GM12878 (cell line): ENCODE results near the gene GADD45A. TPM values are rescaled to one million over a fixed set of nuclear protein-coding genes. Genes with fewer than 3 reads are reported as not detected.

Experiments
- ATAC-seq: fragments of 200-7000 bp; cut with Tn5 transposase; 3 replicates; pipeline ENCODE4 v1.9.1; 2020; ENCODE audit warnings: mild to moderate bottlenecking, moderate library complexity
- BruUV-seq: library from RNA; stranded (reverse); fragments of 400-500 nt; replicated peaks from 2 replicates; lab custom pipeline; 2021; lab: Mats Ljungman, UMichigan
- CTCF ChIA-PET: fragments of 300-600 bp; sonication (Branson Sonifier 250); formaldehyde crosslinking; extraction: SDS; loops from one replicate; lab custom pipeline; 2021; ENCODE audit warnings: inconsistent platforms; lab: Yijun Ruan, JAX
- POLR2A ChIA-PET: fragments of 350-600 bp; formaldehyde crosslinking; extraction: SDS; loops from one replicate; lab custom pipeline; 2021; ENCODE audit warnings: inconsistent platforms; lab: Charles Lee
- RAD21 ChIA-PET: fragments of 300-600 bp; sonication (Branson Sonifier 250); formaldehyde crosslinking; loops from one replicate; lab custom pipeline; 2023; ENCODE audit warnings: antibody characterized with exemption; ENCODE audit not compliant: unreplicated experiment; lab: Charles Lee
- SMC1A ChIA-PET: fragments of 300-600 bp; sonication (Branson Sonifier 250); formaldehyde crosslinking; loops from one replicate; lab custom pipeline; 2023; ENCODE audit not compliant: unreplicated experiment, uncharacterized antibody; lab: Charles Lee
- DNase-seq: peaks from one replicate; pipeline ENCODE4 v3.0.0-alpha.2; 2011; ENCODE audit warnings: low read depth, low spot score
- FAIRE-seq: peaks from 3 replicates; lab custom pipeline; 2011; peaks lifted over from hg19 to GRCh38; lab: Jason Lieb, UNC
- H2AFZ ChIP-seq: 2 replicates; pipeline ENCODE4 v1.6.0; 2011; ENCODE audit warnings: low read depth, low read length, control low read depth; ENCODE audit not compliant: control insufficient read depth
- H3K27ac ChIP-seq: 2 replicates; pipeline ENCODE4 v1.5.1; 2011; ENCODE audit warnings: control low read depth; ENCODE audit not compliant: control insufficient read depth, insufficient read depth
- H3K27me3 ChIP-seq, 2 experiments: replicated peaks in 1 of 2; 2 replicates each; pipeline versions ENCODE4 v1.6.0 to v1.6.1; 2011; ENCODE audit warnings: low read length in 1 of 2; ENCODE audit not compliant: control insufficient read depth in 2 of 2, insufficient read depth in 2 of 2
- H3K36me3 ChIP-seq, 2 experiments: 2 replicates each; pipeline ENCODE4 v1.5.1; 2011; ENCODE audit warnings: low read length in 1 of 2; ENCODE audit not compliant: control insufficient read depth in 2 of 2, insufficient read depth in 2 of 2
- H3K4me1 ChIP-seq: 2 replicates; pipeline ENCODE4 v1.6.1; 2011; ENCODE audit warnings: mild to moderate bottlenecking, low read length, moderate library complexity, mixed read lengths; ENCODE audit not compliant: control insufficient read depth, insufficient read depth
- H3K4me2 ChIP-seq: 2 replicates; pipeline ENCODE4 v1.6.0; 2011; ENCODE audit warnings: control low read depth; ENCODE audit not compliant: control insufficient read depth, insufficient read depth
- H3K4me3 ChIP-seq: fragments of 200-600 bp; sonication (generic); 2 replicates; pipeline ENCODE4 v1.5.1; 2016
- H3K79me2 ChIP-seq: 2 replicates; pipeline ENCODE4 v1.6.0; 2011; ENCODE audit warnings: low read length; ENCODE audit not compliant: control insufficient read depth, insufficient read depth
- H3K9ac ChIP-seq: 2 replicates; pipeline ENCODE4 v1.8.0; 2011; ENCODE audit warnings: low read length, control low read depth, mixed read lengths; ENCODE audit not compliant: control insufficient read depth, insufficient read depth
- H3K9me3 ChIP-seq: replicated peaks from 3 replicates; pipeline ENCODE4 v1.5.1; 2011; ENCODE audit warnings: mild to moderate bottlenecking, low read length; ENCODE audit not compliant: control insufficient read depth, insufficient read depth
- H4K20me1 ChIP-seq: 2 replicates; pipeline ENCODE4 v1.6.0; 2011; ENCODE audit not compliant: control insufficient read depth, insufficient read depth
- BRCA1 ChIP-seq: IDR thresholded peaks from 2 replicates; pipeline ENCODE4 v1.6.1; 2011; ENCODE audit warnings: low read depth, low read length, improper control_type of control experiment
- IKZF1 ChIP-seq: fragments of 450-650 bp; conservative IDR thresholded peaks from 2 replicates; pipeline ENCODE4 v1.6.1; 2017; ENCODE audit warnings: antibody characterized with exemption, mild to moderate bottlenecking
- KAT2A ChIP-seq: conservative IDR thresholded peaks from 2 replicates; pipeline ENCODE4 v1.6.1; 2011; ENCODE audit warnings: low read depth, low read length; ENCODE audit not compliant: control insufficient read depth
- MXI1 ChIP-seq: fragments of 150-350 bp; IDR thresholded peaks from 2 replicates; pipeline ENCODE4 v1.6.1; 2011; ENCODE audit warnings: low read depth, mild to moderate bottlenecking, inconsistent platforms, low read length, improper control_type of control experiment
- MYB ChIP-seq: fragments of 150-350 bp; IDR thresholded peaks from 2 replicates; pipeline ENCODE4 v1.6.1; 2014; ENCODE audit warnings: mild to moderate bottlenecking, low read depth, low read length, borderline replicate concordance
- YY1 ChIP-seq: IDR thresholded peaks from 2 replicates; pipeline ENCODE4 v1.6.1; 2011; ENCODE audit warnings: low read depth, mild to moderate bottlenecking, low read length
- WGBS: methylation state at CpG from one replicate; pipeline ENCODE4 v1.1.6; 2016; ENCODE audit warnings: low lambda C conversion rate; ENCODE audit not compliant: insufficient replicate concordance, insufficient coverage; ENCODE audit errors: missing lambda C conversion rate; 5-methylcytosine and 5-hydroxymethylcytosine counted together
- in situ Hi-C: fragments of 300-500 bp; cut with MboI; formaldehyde crosslinking; loops from 9 replicates; pipeline ENCODE4 v1.14.3; 2018; ENCODE audit warnings: mixed read lengths
- intact Hi-C: fragments of 100-400 bp; cut with micrococcal nuclease; formaldehyde crosslinking; loops from one replicate; pipeline ENCODE4 v1.14.2; 2022; ENCODE audit not compliant: unreplicated experiment
- polyA plus RNA-seq, 11 experiments: library from polyadenylated mRNA; depleted of rRNA in 4 of 11; unstranded in 6 of 11; stranded (reverse) in 5 of 11; fragments of >200 nt; fragmentation: Nextera tagmentation in 4 of 11; fragmentation: Illumina TruSeq in 1 of 11; extraction: Ambion mirVana in 4 of 11; extraction: Trizol in 1 of 11; gene quantifications; 1 replicate in 1 of 11; 2 replicates in 10 of 11; pipeline versions ENCODE4 v1.2.1 to v1.2.3, GENCODE V29; 2011 to 2016; ENCODE audit warnings: inconsistent platforms in 2 of 11, missing spikeins in 2 of 11, low read depth in 1 of 11
- total RNA-seq, 4 experiments: library from RNA; depleted of rRNA in 3 of 4; stranded (reverse); fragments of >200 nt in 3 of 4; fragmentation: Illumina TruSeq in 1 of 4; extraction: Trizol in 1 of 4; gene quantifications; 2 replicates each; pipeline versions ENCODE4 v1.2.1 to v1.2.3, GENCODE V29; 2013 to 2021

GADD45A gene
- total and polyA plus RNA-seq, 10 of the 15 experiments (the other 5 are each of a cell fraction or from before 2014, with no cell fraction given): 4.7 to 48.9 (median 18.5) TPM

- ChIA-PET POLR2A (interaction anchor here (1.0 to 1.7 kb wide), 2 partner anchors 11 to 21 kb away, joined by 3 read pairs; no protein-coding TSS in a partner anchor), CTCF (no interaction called here), SMC1A (interaction anchor here (2.1 kb wide), 1 partner anchor 50 kb away, joined by 11 read pairs; no protein-coding TSS in a partner anchor), RAD21 (interaction anchor here (2.1 kb wide), 1 partner anchor 50 kb away, joined by 18 read pairs; no protein-coding TSS in a partner anchor)
- no peak overlapping the region for H3K9ac ChIP-seq
- intact Hi-C loops (no loop called here), in situ Hi-C loops (no loop called here)
- H3K27ac ChIP-seq: no peak overlapping the region
- no TSS peak for BruUV-seq
- no peaks in the 10 kb centered on the region for H3K27me3 ChIP-seq
- no peaks in the 10 kb centered on the region for H3K36me3 ChIP-seq
- no peak for DNase-seq
- H4K20me1 ChIP-seq: no peaks in the 10 kb centered on the region
- 69% methylated on average over 5 of the region's 5 CpGs for WGBS
- H3K4me2 ChIP-seq: no peak overlapping the region
- no peak overlapping the region for H2AFZ ChIP-seq
- H3K9me3 ChIP-seq: no peaks in the 10 kb centered on the region
- no peaks in the 10 kb centered on the region for H3K79me2 ChIP-seq
- no peak for FAIRE-seq
- H3K4me1 ChIP-seq: no peaks in the 10 kb centered on the region
- no peak for ATAC-seq
- H3K4me3 ChIP-seq: no peak overlapping the region
- TF ChIP-seq YY1 (no peak), IKZF1 (no peak), MXI1 (no peak), KAT2A (no peak), BRCA1 (no peak), MYB (no peak)
- TF ChIP-seq, all 136 proteins: peak for 0
These were observed 25.4 kb downstream of the GADD45A start for GRCh38 chr1:67710417-67710816.
